GM23338 (cell line): ENCODE results near the gene LCE2A.

Experiments used
- EZH2 ChIP-seq: fragments of 200-600 bp; sonication (generic); IDR thresholded peaks from one replicate; pipeline ENCODE4 v1.8.0; 2017; ENCODE audit warnings: antibody characterized with exemption, mild to moderate bottlenecking, low read depth; ENCODE audit not compliant: unreplicated experiment
- EZH2phosphoT487 ChIP-seq: fragments of 200-600 bp; sonication (generic); IDR thresholded peaks from one replicate; pipeline ENCODE4 v1.8.1; 2018; ENCODE audit warnings: antibody characterized with exemption; ENCODE audit not compliant: unreplicated experiment
- TF ChIP-seq, protein P1 (sequence below), 2 experiments: fragments of 200-600 bp in 1 of 2; sonication (generic) in 1 of 2; conservative IDR thresholded peaks; 2 replicates each; pipeline versions ENCODE4 v1.5.1 to v1.6.1; 2016 to 2017; ENCODE audit warnings: antibody characterized with exemption in 2 of 2, low read depth in 2 of 2, mild to moderate bottlenecking in 2 of 2, moderate library complexity in 1 of 2

- TF ChIP-seq, protein P1, sequence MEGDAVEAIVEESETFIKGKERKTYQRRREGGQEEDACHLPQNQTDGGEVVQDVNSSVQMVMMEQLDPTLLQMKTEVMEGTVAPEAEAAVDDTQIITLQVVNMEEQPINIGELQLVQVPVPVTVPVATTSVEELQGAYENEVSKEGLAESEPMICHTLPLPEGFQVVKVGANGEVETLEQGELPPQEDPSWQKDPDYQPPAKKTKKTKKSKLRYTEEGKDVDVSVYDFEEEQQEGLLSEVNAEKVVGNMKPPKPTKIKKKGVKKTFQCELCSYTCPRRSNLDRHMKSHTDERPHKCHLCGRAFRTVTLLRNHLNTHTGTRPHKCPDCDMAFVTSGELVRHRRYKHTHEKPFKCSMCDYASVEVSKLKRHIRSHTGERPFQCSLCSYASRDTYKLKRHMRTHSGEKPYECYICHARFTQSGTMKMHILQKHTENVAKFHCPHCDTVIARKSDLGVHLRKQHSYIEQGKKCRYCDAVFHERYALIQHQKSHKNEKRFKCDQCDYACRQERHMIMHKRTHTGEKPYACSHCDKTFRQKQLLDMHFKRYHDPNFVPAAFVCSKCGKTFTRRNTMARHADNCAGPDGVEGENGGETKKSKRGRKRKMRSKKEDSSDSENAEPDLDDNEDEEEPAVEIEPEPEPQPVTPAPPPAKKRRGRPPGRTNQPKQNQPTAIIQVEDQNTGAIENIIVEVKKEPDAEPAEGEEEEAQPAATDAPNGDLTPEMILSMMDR (conservative IDR thresholded peaks at IDR 0.05; ENCODE audit: low read depth in 2 of 2): no peak
- no peak for TF ChIP-seq EZH2phosphoT487
- no peak for TF ChIP-seq EZH2
Measured at GRCh38 chr1:152725261-152725660, 27.1 kb downstream of the LCE2A start.
